Measurements from ENCODE around the gene MEAF6.

- TF ChIP-seq POLR2AphosphoS5 (IDR thresholded peaks at IDR 0.05; ENCODE audit: low read depth) (no peak), CTCF (IDR thresholded peaks at IDR 0.05; ENCODE audit: insufficient read depth, low read length) (no peak)
Measured at GRCh38 chr1:37557402-37557801, 42.8 kb upstream of the MEAF6 start.

Measured in HL-60 (cell line).